NCI-H1694 (cell line): ENCODE data around the gene C19orf44.
A peak's percentile ranks its signal among the peaks of the same experiment; 100 is the strongest.
"Not testable (repeated sequence)": the region's sequence is repeated elsewhere in the genome, so short reads cannot be mapped to it uniquely, and the experiment has no call there.

ENCODE experiments used
- DNase-seq: peaks from one replicate; lab custom pipeline; 2025; lab: John Stamatoyannopoulos, UW

C19orf44 gene

GRCh38 chr19:16495982-16496612 lies at the start of gene C19orf44, which contains the start of gene CALR3:
C19orf44 (plus strand) TSS chr19:16496394; CDS start chr19:16500793, 4,399 bp downstream.
CALR3 (minus strand) TSS chr19:16496167; CDS start chr19:16496129, 38 bp downstream.
- peak; percentile 94 for DNase-seq

GRCh38 chr19:16446724-16447368 lies 49.3 kb upstream of the C19orf44 start:
- DNase-seq = no peak

- DNase-seq = not testable (repeated sequence)
Observed at GRCh38 chr19:16448872-16449271, 47.3 kb upstream of the C19orf44 start.

- DNase-seq = no peak
Observed at GRCh38 chr19:16449330-16449961, 46.7 kb upstream of the C19orf44 start.

- DNase-seq = no peak
Observed at GRCh38 chr19:16452325-16452724, 43.9 kb upstream of the C19orf44 start.

- DNase-seq = no peak
Observed at GRCh38 chr19:16454351-16454918, 41.8 kb upstream of the C19orf44 start.

GRCh38 chr19:16455489-16455888 lies 40.7 kb upstream of the C19orf44 start:
- no peak for DNase-seq

GRCh38 chr19:16456652-16457194 lies 39.5 kb upstream of the C19orf44 start:
- DNase-seq = no peak

- peak; percentile 71 for DNase-seq
Observed at GRCh38 chr19:16457195-16457953, 38.8 kb upstream of the C19orf44 start.

GRCh38 chr19:16457954-16458331 lies 38.3 kb upstream of the C19orf44 start:
- no peak for DNase-seq

GRCh38 chr19:16458391-16459341 lies 37.5 kb upstream of the C19orf44 start:
- DNase-seq = no peak

- DNase-seq = no peak
Observed at GRCh38 chr19:16459680-16460079, 36.5 kb upstream of the C19orf44 start.

- no peak for DNase-seq
Observed at GRCh38 chr19:16460454-16460853, 35.7 kb upstream of the C19orf44 start.

- peak; percentile 66 for DNase-seq
Observed at GRCh38 chr19:16461630-16462051, 34.6 kb upstream of the C19orf44 start.

- no peak for DNase-seq
Observed at GRCh38 chr19:16462757-16463250, 33.4 kb upstream of the C19orf44 start.

GRCh38 chr19:16463341-16463990 lies 32.7 kb upstream of the C19orf44 start:
- DNase-seq = no peak

- no peak for DNase-seq
Observed at GRCh38 chr19:16463991-16464575, 32.1 kb upstream of the C19orf44 start.

- no peak for DNase-seq
Observed at GRCh38 chr19:16465239-16465638, 31.0 kb upstream of the C19orf44 start.

- DNase-seq = not testable (repeated sequence)
Observed at GRCh38 chr19:16466802-16467427, 29.3 kb upstream of the C19orf44 start.
